ENCODE results near the gene NPLOC4. TPM values are rescaled to one million over a fixed set of nuclear protein-coding genes. Genes with fewer than 3 reads are reported as not detected.

NPLOC4 gene
- total and polyA plus RNA-seq, 2 donors (not counting 1 experiment from before 2014, with no cell fraction given): 70.2 to 101 TPM

- ATAC-seq (ENCODE audit: low read depth) (no peak), DNase-seq (no peak)
- 79% methylated on average over 29 of the region's 29 CpGs for WGBS (ENCODE audit: insufficient coverage)
- H3K4me3 Mint-ChIP-seq: no peak overlapping the region
- H3K4me1 ChIP-seq (ENCODE audit: control insufficient read depth in 2 of 2, insufficient read depth in 2 of 2, low read length in 2 of 2): no peaks in the 10 kb centered on the region
- H3K9ac ChIP-seq (ENCODE audit: low read length): no peak overlapping the region
- ChIA-PET POLR2A (no interaction called here), CTCF (no interaction called here)
- no peak overlapping the region for H3K4me2 ChIP-seq (replicated peaks; ENCODE audit: low read depth, low read length, poor library complexity, severe bottlenecking)
- H3K27ac ChIP-seq (ENCODE audit: low read length in 2 of 2): no peak overlapping the region
- no peak overlapping the region for H3K27ac Mint-ChIP-seq
- intact Hi-C loops (cut with micrococcal nuclease): no loop called here
- no peaks in the 10 kb centered on the region for H3K4me1 Mint-ChIP-seq
- no peaks in the 10 kb centered on the region for H4K20me1 ChIP-seq (ENCODE audit: control insufficient read depth, insufficient read depth, low read length, poor library complexity, severe bottlenecking)
- H3K36me3 ChIP-seq (replicated peaks in 1 of 2; ENCODE audit: control extremely low read depth in 1 of 2, control insufficient read depth in 1 of 2, extremely low read depth in 1 of 2, insufficient read depth in 2 of 2, low read length in 1 of 2): no peaks in the 10 kb centered on the region
- peaks cover 0 to 17% (median 3%) of the 10 kb centered on the region in 3 donors for H3K9me3 ChIP-seq (ENCODE audit: control extremely low read depth in 1 of 3, control insufficient read depth in 2 of 3, insufficient read depth in 1 of 3, low read length in 2 of 3)
- H2AFZ ChIP-seq (ENCODE audit: insufficient read depth, low read depth, low read length, poor library complexity, severe bottlenecking): no peak overlapping the region
- TF ChIP-seq CTCF (IDR thresholded peaks at IDR 0.05) (no peak), EZH2 (IDR thresholded peaks at IDR 0.05; ENCODE audit: borderline replicate concordance, insufficient read depth, low read depth, low read length, poor library complexity, severe bottlenecking) (no peak)
- H3K4me3 ChIP-seq (ENCODE audit: control extremely low read depth in 1 of 5, extremely low read depth in 1 of 5, insufficient read depth in 1 of 5, low read depth in 2 of 5, low read length in 4 of 5): no peak overlapping the region
- H3K79me2 ChIP-seq (ENCODE audit: control insufficient read depth, insufficient read depth, low read length): no peaks in the 10 kb centered on the region
- H3K9me3 Mint-ChIP-seq (ENCODE audit: insufficient read depth): no peaks in the 10 kb centered on the region
- H3K27me3 ChIP-seq (replicated peaks in 1 of 4; ENCODE audit: control extremely low read depth in 1 of 4, control insufficient read depth in 3 of 4, insufficient read depth in 4 of 4, low read length in 3 of 4): peaks cover 0 to 15% (median 0%) of the 10 kb centered on the region in 4 experiments
- peaks cover 12% of the 10 kb centered on the region for H3K27me3 Mint-ChIP-seq
Observed at GRCh38 chr17:81644976-81645952, 8.4 kb upstream of the NPLOC4 start.

GRCh38 chr17:81644496-81644895, 7.6 kb upstream of the NPLOC4 start:
- Mint-ChIP-seq H3K27me3 (peaks cover 12% of the 10 kb centered on the region), H3K4me1 (no peaks in the 10 kb centered on the region), H3K9me3 (ENCODE audit: insufficient read depth) (no peaks in the 10 kb centered on the region), H3K27ac (no peak overlapping the region), H3K4me3 (no peak overlapping the region)
- Histone ChIP-seq H3K4me2 (replicated peaks; ENCODE audit: low read depth, low read length, poor library complexity, severe bottlenecking) (no peak overlapping the region), H3K4me3 (ENCODE audit: control extremely low read depth in 1 of 5, extremely low read depth in 1 of 5, insufficient read depth in 1 of 5, low read depth in 2 of 5, low read length in 4 of 5) (no peak overlapping the region), H4K20me1 (ENCODE audit: control insufficient read depth, insufficient read depth, low read length, poor library complexity, severe bottlenecking) (no peaks in the 10 kb centered on the region), H3K27me3 (replicated peaks in 1 of 4; ENCODE audit: control extremely low read depth in 1 of 4, control insufficient read depth in 3 of 4, insufficient read depth in 4 of 4, low read length in 3 of 4) (peaks cover 0 to 12% (median 0%) of the 10 kb centered on the region in 4 experiments), H3K4me1 (ENCODE audit: control insufficient read depth in 2 of 2, insufficient read depth in 2 of 2, low read length in 2 of 2) (no peaks in the 10 kb centered on the region), H3K79me2 (ENCODE audit: control insufficient read depth, insufficient read depth, low read length) (no peaks in the 10 kb centered on the region), H3K27ac (ENCODE audit: low read length in 2 of 2) (no peak overlapping the region), H3K9ac (ENCODE audit: low read length) (no peak overlapping the region), H3K36me3 (replicated peaks in 1 of 2; ENCODE audit: control extremely low read depth in 1 of 2, control insufficient read depth in 1 of 2, extremely low read depth in 1 of 2, insufficient read depth in 2 of 2, low read length in 1 of 2) (no peaks in the 10 kb centered on the region), H2AFZ (ENCODE audit: insufficient read depth, low read depth, low read length, poor library complexity, severe bottlenecking) (no peak overlapping the region), H3K9me3 (ENCODE audit: control extremely low read depth in 1 of 3, control insufficient read depth in 2 of 3, insufficient read depth in 1 of 3, low read length in 2 of 3) (peaks cover 0 to 11% (median 3%) of the 10 kb centered on the region in 3 donors)
- no peak for ATAC-seq (ENCODE audit: low read depth)
- 93% methylated on average over 15 of the region's 15 CpGs for WGBS (ENCODE audit: insufficient coverage)
- TF ChIP-seq EZH2 (IDR thresholded peaks at IDR 0.05; ENCODE audit: borderline replicate concordance, insufficient read depth, low read depth, low read length, poor library complexity, severe bottlenecking) (no peak), CTCF (IDR thresholded peaks at IDR 0.05) (no peak)
- ChIA-PET CTCF (no interaction called here), POLR2A (no interaction called here)
- DNase-seq: no peak
- intact Hi-C loops (cut with micrococcal nuclease): no loop called here
